NOMO-1 treated with DMSO at 0.1 percent for 48 hours (cell line): ENCODE measurements around the gene NUP107.
A peak's percentile ranks its signal among the peaks of the same experiment; 100 is the strongest.

Source experiments
- DNase-seq: peaks from one replicate; lab custom pipeline; 2025; ENCODE audit not compliant: unreplicated experiment; lab: John Stamatoyannopoulos, UW

NUP107 gene

DNA sequence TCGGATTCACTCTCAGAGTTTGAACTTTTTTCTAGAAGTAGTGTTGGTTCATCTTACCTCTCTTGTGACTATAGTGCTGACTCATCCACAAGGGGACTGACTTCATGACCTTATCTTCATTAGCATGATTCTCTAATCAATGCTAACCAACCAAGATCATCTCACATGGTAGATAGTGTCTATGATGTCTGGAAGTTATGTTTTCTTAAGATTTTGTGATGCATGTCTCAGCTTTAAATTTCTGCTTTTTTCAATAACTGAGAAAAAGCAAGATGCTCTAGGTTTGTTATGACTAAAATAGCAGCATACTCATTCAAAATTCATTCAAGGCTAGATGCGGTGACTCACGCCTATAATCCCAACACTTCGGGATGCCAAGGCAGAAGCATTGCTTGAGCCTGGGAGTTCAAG, 46.9 kb downstream of the NUP107 start:
- DNase-seq: no peak

DNA sequence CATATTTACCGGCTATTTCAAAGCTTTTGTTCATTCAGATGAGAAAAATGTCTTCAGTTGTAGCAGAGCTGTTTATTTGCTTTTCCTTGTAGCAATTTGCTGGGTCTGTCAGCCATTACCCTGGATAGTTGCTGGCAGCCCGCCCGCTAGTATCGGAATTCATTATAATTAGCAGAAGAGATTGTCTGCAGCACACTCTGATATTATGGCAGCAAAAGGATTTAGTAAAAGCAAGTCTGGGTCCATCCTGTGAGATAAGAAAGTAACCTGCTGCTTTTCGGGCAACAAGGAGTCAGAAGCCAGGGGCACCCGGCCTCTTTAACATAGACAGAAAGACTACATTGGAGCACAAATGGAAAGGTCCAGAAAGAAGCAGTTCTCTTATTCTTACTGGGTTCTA, 53.1 kb downstream of the NUP107 start:
- no peak for DNase-seq

DNA sequence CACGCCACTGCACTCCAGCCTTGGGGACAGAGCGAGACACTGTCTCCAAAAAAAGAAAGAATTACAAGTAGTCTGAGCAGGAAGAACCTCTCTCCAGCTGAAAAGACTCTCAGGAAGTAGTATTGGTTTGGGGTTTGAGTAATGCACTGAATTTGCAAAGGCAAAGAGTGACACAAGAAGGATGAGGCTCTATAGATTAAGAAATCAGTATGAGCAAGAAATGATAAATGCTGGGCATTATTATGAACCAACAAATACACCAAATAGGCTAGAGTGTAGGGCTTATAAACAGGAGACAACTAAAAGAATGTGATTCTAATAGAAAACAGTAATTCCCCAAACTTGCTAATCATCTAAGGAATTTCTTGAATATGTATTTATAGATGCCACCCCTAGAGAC, 56.6 kb downstream of the NUP107 start:
- DNase-seq: peak; percentile 10

DNA sequence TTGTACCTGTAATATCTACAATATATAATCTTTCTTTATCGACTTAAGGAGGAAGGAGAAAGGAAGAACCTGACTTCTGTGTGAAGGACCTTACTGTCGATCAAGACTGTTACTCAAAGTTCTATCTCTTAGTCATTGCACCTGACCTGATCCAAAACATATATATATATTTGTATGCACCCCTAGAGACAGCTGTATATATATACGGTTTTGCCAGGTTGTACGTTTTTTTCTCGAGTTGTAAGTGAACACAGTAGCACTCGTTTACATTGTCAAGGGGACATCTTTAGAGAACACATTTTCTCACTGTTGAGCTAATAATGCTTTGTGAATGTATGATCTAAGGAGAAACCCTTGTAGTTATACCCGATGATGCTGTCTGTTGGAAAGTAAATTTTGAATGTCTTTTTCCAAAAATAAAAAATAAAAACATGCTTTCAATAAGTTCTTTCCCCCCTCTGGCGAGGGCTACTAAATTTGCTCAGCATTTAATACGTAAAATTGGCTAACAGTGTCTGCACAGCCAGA, 58.7 kb downstream of the NUP107 start:
- DNase-seq: no peak

DNA sequence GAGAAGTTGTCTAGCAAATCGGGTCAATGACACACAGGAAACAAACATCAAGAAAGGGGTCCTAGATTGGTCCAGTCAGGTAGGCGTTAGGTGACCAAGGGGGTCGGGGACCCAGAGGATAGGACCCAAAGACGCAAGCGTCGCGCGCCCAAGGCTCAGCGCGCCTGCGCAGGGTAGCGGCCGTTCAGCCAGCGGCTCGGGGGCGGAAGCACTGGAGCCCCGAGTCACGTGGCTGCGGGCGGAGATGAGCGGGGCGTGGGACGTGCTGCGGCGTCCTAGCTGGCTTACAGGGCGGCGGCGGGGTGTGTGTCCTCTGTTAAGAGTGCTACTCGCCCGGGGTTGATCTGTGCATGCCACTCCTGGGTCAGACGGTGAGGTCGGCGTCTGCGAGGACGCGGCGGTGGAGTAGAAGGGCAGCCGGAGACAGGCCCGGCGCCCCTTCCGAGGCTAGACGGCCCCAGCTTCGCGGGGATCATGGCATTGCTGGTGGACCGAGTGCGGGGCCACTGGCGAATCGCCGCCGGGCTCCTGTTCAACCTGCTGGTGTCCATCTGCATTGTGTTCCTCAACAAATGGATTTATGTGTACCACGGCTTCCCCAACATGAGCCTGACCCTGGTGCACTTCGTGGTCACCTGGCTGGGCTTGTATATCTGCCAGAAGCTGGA, 59.3 kb downstream of the NUP107 start, which contains the start of gene SLC35E3:
Gene SLC35E3 (plus strand): TSS at position 273 of the 668 bp plus-strand sequence. CDS start 202 bp downstream, at position 475.
- peak; percentile 91 for DNase-seq

DNA sequence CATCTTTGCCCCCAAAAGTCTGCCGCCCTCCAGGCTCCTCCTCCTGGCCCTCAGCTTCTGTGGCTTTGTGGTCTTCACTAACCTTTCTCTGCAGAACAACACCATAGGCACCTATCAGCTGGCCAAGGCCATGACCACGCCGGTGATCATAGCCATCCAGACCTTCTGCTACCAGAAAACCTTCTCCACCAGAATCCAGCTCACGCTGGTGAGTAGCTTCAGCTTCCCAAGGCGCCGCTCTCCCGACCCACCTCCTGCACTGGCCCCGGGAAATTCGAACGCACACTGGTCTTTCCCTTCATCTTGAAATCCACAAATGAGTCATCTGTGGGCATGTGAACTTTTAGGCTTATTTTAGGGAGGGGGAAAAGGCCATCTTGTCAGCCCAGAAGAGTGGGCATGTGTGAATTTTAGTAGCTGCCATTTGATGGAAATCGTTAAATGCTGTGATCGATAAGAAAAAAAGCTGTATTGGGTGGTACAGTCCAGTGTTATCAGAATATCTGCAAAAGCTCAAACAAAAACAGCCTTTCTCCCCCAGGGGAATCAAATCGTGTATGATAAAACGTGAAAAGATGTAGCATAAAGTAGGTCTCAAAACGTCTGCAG, 59.9 kb downstream of the NUP107 start:
- DNase-seq: peak; percentile 16

DNA sequence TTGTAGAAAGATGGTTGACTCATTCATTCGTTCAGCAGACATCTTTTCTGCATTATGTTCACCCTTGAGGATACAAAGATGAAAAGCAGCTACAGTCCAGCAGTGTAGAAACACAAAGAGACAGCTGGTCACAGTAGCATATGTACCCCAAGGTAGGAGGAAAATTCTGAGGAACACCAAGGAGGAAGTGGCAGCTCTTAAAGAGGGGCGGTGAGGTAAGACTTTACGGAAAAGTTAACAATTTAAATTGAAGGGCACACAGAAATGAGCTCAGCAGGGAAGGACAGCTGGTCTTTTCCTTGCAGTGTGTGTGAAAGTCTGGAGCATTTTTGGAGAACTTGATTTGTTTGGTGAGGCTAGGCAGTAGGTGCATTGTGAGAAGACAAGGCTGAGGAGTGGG, 62.7 kb downstream of the NUP107 start:
- DNase-seq: no peak

DNA sequence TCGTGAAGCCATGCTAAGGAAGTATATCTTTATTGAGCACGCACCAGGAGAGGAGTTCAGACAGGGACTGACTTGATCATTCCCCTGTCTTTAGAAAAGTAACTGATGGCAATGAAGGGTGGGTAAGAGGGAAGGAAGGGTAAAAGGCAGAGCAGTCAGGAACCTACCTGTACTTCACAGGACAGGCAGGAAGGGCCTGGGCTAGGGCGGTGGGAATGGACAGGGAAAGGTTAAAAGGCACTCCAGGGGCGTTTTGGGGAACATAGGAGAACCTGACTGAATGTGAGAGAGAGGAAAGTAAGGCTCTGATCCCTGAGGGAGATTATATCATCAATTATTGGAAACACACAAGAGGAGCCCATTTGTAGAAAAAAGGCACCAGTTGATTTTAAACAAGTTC, 63.1 kb downstream of the NUP107 start:
- DNase-seq: no peak

DNA sequence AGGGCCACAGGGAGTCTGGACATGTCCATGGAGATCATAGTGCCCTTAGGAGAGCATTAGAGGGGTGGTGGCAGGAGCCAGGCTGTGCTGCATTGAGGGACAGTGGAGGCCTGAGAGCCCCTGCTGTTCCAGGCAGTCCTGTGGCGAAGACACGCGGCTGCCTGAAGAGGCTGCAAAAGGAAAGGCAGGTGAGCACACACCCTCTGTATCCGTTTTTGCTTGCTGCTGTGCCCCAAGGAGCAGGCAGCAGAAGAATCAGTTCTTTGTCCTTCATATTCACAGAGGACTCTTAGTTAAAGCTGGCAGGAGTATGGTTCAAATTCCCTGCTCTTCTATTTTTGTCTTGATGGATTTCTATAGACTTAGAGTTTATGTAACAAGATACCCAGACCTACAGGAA, 63.7 kb downstream of the NUP107 start:
- DNase-seq: no peak

DNA sequence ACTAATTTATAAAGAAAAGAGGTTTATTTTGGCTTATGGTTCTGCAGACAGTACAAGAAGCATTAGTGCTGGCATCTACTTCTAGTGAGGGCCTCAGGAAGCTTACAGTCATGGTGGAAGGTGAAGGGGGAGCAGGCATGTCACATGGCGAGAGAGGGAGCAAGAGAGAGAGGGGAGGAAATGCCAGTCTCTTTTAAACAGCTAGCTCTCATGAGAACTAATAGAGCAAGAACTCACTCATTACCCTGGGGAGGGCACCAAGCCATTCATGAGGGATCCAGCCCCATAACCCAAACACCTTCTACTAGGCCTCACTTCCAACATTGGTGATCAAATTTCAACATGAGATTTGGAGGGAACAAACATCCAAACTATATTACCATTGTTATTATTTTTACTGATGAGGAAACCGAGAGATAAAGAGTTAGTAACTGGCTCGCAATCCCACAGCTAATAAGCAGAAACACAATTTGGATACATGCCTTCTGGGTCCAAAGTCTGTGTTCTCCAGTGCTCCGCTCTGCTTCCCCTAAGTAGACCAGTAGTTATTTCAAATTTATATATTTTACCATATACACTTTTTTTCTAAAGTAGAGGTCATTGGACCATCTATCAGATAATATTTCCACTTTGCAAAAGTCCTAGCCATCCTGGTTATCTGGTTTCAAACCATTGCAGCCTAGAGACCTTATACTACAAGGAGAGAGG, 68.9 kb downstream of the NUP107 start:
- DNase-seq: no peak

DNA sequence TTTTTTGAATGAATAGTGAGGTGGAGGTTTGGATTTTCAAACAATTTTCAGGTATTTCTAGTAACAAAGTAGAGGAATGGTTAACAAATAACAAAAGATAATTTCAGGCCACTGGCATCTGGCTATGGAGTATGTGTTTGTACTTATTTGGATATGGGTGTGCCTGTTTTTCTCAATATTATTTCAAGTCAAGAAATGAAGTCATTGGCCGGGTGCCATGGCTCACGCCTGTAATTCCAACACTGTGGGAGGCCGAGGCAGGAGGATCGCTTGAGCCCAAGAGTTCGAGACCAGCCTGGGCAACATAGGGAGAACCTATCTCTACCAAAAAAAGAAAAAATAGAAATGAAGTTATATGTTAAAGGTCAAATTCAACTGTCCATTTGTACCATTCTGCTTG, 73.1 kb downstream of the NUP107 start:
- no peak for DNase-seq

DNA sequence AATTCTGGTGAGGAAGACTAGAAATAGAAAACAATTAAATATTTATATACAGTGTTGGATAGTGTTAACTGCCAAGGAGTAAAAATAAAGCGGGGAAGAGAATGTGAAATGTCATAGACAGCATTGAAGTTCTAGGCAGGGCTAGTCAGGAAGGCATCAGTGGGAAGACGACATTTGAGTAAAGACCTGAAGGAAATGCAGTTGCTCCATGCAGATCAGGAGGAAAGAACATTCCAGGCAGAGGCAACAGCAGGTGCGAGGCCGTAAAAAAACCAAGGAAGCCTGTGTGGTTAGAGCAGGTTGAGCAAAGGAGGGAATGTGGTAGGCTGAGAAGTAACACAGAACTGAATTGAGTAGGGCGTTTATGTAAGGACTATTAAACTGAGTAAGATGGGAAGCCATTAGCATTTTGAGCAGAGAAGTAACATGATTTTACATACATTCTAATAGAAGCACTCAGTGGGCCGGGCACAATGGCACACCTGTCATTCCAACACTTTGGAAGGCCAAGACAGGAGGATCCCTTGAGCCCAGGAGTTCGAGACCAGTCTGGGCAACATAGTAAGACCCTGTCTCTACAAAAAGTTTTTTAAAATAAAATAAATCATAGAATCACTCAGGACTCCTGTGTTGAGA, 74.1 kb downstream of the NUP107 start:
- DNase-seq: no peak

DNA sequence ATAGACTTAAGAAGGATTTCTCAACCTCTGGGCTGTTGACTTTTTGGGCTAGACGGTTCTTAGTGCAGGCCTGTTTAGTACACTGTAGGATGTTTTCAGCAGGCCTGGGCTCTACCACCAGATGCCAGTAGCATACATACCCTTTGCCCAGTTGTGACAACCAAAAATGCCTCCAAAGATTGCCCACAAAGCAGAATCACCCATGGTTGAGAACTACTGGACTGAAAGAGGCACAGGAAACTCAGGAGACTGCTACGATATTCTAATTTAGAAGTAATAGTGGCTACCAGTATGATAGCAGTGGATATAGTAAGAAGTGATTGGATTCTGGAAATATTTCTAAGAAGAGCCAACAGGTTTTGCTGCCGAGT, 74.6 kb downstream of the NUP107 start:
- no peak for DNase-seq

DNA sequence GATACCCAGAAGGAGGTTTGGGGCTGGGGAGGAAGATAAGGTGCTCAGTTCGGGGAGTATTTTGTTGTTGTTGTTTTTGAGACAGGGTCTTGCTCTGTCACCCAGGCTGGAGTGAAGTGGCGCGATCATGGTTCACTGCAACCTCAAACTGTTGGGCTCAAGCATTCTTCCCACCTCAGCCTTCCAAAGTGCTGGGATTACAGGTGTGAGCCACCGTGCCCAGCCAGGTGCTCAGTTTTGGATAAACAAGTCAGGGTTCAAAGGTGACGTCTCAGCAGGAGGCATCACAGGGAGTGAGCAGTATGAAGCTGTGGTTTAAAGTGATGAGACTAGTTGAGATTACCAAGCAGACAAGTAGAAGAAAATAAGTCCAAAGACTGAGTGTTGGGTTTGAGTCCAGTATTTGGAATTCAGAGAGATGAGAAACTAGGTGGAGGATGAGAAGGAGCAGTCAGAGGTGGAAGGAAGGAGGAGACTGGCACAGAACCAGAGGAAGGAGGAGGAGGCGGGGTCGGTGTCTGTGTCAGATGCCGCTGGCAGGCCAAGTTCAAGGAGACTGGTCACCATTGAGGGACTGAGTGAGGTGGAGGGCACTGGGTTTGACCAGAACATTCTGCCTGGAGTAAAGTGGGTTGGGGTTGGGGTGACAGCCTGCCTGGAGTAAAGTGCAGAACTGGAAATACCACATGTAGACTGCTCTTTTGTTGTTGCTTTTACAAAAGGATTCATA, 75.3 kb downstream of the NUP107 start:
- DNase-seq: no peak

DNA sequence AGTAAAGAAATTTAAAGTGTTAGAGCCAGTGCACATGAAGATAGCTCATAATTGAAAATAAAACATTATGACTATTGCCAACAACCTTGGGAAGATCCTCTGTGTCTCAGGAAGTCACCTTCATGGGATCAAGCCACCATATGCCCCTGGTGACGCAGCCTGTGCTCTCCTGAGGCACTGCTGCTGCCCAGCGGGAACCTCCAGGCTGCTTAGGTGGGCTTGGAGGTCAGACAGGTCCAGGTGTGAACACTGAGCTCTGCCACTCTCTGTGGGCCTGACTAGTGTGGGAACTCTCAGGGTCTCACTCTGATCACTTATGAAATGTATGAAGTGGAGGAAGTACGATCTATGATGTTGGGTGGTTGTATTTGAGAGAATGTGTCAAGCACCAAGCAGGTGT, 75.9 kb downstream of the NUP107 start:
- no peak for DNase-seq

DNA sequence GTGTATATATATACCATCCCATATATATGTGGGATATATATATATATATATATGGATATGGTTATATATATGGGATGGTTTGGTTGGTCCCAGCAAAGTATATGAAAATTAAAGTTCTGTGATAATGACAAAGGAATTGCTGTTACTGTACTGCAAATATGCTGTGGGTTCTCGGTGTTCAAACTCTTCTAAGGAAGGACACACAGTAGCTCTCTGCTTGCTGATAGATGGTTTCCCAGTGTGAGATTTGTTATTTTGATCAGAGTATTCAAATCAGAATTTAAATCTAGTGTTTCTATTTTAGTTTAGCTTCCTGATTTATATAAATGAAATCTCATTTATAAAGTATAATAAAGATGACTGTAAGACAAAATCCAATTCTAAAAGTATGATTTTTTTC, 78.9 kb downstream of the NUP107 start:
- no peak for DNase-seq

DNA sequence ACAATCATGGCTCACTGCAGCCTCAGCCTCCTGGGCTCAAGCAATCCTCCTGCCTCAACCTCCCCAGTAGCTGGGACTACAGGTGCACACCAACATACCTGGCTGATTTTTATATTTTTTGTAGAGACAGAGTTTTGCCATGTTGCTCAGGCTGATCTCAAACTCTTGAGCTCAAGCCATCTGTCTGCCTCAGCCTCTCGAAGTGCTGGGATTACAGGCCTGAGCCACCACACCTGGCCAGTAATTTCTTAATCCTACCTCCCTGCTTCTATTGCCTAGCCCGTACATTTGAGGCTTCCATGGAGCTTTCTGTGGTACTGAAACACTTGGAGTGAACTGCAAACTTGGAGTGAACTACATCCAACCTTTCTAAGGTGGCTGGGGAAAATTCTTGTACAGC, 79.9 kb downstream of the NUP107 start:
- no peak for DNase-seq

DNA sequence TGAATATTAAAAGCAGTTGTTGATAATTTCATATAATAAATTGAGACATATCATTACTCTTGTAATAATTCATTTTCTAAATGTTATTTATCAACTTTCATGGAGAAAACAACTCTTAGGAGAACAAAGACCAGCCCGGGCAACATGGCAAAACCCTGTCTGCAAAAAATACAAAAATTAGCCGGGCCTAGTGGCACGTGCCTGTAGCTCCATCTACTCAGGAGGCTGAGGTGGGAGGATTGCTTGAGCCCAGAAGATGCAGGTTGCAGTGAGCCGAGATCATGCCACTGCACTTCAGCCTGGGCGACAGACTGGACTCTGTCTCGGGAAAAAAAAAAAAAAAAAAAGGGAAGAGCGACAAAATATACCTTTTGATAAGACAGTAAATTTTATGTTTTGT, 80.4 kb downstream of the NUP107 start:
- no peak for DNase-seq

DNA sequence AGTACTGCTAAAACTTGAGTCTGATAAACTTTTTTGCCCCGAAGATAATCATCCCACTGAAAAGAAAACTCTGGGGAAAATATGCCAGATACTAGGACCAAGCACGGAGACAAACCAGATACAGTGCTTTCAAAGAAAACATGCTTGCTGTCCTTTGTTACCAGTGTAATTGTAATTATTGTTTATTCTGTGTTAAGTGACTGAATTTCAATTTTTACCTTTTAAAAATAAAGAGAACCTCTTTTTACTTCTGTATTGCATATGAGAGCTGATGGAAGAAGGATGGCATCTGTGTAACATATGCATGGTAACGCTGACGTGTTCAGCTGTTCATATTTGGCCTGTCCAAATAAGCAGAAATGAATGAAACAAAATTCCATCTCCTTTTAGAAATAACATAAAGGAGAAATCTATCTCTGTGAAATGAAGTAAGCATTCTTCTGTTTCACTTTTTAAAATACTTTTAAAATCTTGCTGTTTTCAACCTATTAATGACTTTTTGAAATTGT, 81.7 kb downstream of the NUP107 start:
- DNase-seq: no peak

DNA sequence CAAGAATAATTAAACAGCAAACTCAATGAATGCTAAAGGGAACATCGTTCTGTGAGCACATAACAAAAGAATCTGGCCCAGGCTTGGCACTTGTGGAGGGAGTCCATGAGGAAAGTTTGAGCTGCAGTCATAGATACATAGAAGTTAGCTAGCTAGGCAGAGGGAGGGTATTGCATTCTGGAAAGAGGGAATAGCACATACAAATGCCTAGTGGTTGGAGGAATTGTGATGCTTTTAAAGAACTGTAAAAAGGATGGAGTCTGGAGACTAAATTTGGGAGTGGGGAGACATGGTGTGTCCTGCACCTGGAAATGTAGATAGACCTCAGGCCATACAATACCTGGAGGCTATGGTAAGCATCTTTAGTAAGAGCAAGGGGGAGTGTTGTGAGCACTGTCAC, 83.2 kb downstream of the NUP107 start:
- no peak for DNase-seq
